MCF 10A (cell line): ENCODE data around the gene MTARC2. TPM values are rescaled to one million over a fixed set of nuclear protein-coding genes. Genes with fewer than 3 reads are reported as not detected.

ENCODE experiments used
- BruUV-seq: library from RNA; stranded (reverse); fragments of 400-500 nt; replicated peaks from 2 replicates; lab custom pipeline; 2021; lab: Mats Ljungman, UMichigan
- CTCF ChIA-PET: fragments of 300-600 bp; sonication (Branson Sonifier 250); formaldehyde crosslinking; extraction: SDS; loops from one replicate; lab custom pipeline; 2021; ENCODE audit warnings: antibody characterized with exemption, inconsistent platforms; lab: Yijun Ruan, JAX
- POLR2A ChIA-PET: fragments of 300-600, 350-650 bp; sonication (Branson Sonifier 250); formaldehyde crosslinking; extraction: SDS; loops from one replicate; lab custom pipeline; 2020; ENCODE audit warnings: antibody characterized with exemption, inconsistent platforms; lab: Yijun Ruan, JAX
- DNase-seq: peaks from one replicate; pipeline ENCODE4 v3.0.0-alpha.2; 2018; ENCODE audit not compliant: unreplicated experiment
- H3K27ac Mint-ChIP-seq: one replicate; pipeline ENCODE4 v1.8.0; 2022; ENCODE audit warnings: mild to moderate bottlenecking, low read depth, mixed read lengths; ENCODE audit not compliant: unreplicated experiment
- H3K27me3 Mint-ChIP-seq: one replicate; pipeline ENCODE4 v1.8.0; 2022; ENCODE audit warnings: mixed read lengths; ENCODE audit not compliant: insufficient read depth, unreplicated experiment
- H3K36me3 Mint-ChIP-seq: one replicate; pipeline ENCODE4 v1.8.0; 2022; ENCODE audit warnings: mild to moderate bottlenecking, moderate library complexity, mixed read lengths; ENCODE audit not compliant: insufficient read depth, unreplicated experiment
- H3K4me1 Mint-ChIP-seq: one replicate; pipeline ENCODE4 v1.8.0; 2022; ENCODE audit warnings: mixed read lengths; ENCODE audit not compliant: insufficient read depth, unreplicated experiment
- H3K4me3 Mint-ChIP-seq: one replicate; pipeline ENCODE4 v1.8.0; 2022; ENCODE audit warnings: mild to moderate bottlenecking, moderate library complexity, mixed read lengths; ENCODE audit not compliant: unreplicated experiment
- H3K9me3 Mint-ChIP-seq: one replicate; pipeline ENCODE4 v1.8.0; 2022; ENCODE audit warnings: mixed read lengths; ENCODE audit not compliant: unreplicated experiment
- intact Hi-C: fragments of 100-400 bp; cut with micrococcal nuclease; formaldehyde crosslinking; loops from 2 replicates; pipeline ENCODE4 v1.14.1; 2022
- total RNA-seq: library from RNA; stranded (reverse); gene quantifications from 2 replicates; pipeline ENCODE4 v1.2.3, GENCODE V29; 2022
- TF ChIP-seq, protein P1 (sequence below): fragments of 200-600 bp; IDR thresholded peaks from one replicate; pipeline ENCODE4 v1.8.0; 2022; ENCODE audit warnings: antibody characterized with exemption, mild to moderate bottlenecking; ENCODE audit not compliant: unreplicated experiment

The MTARC2 gene
- total RNA-seq, 1 experiment from 2014 or later, result 5.2 TPM

DNA sequence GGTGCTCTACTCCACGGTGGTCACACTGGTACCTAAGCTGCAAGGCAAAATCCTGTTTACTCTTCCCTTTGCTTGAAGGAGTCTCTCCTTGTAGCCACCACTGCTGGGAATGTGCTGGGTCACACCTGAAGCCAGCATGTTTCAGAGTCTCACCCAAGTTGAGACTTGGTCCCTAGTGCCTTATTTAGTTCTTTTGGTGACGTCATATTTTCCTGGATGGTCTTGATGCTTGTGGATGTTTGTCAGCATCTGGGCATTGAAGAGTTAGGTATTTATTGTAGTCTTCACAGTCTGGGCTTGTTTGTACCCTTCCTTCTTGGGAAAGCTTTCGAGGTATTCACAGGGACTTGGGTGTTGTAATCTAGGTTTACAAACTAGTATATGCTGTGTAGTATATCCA lies 5.6 kb upstream of the MTARC2 start:
- TF ChIP-seq, protein P1, sequence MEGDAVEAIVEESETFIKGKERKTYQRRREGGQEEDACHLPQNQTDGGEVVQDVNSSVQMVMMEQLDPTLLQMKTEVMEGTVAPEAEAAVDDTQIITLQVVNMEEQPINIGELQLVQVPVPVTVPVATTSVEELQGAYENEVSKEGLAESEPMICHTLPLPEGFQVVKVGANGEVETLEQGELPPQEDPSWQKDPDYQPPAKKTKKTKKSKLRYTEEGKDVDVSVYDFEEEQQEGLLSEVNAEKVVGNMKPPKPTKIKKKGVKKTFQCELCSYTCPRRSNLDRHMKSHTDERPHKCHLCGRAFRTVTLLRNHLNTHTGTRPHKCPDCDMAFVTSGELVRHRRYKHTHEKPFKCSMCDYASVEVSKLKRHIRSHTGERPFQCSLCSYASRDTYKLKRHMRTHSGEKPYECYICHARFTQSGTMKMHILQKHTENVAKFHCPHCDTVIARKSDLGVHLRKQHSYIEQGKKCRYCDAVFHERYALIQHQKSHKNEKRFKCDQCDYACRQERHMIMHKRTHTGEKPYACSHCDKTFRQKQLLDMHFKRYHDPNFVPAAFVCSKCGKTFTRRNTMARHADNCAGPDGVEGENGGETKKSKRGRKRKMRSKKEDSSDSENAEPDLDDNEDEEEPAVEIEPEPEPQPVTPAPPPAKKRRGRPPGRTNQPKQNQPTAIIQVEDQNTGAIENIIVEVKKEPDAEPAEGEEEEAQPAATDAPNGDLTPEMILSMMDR, result no peak
- ChIA-PET POLR2A (interaction anchor here (1.6 kb wide), 1 partner anchor 9 kb away, joined by 6 read pairs; no protein-coding TSS in a partner anchor), CTCF (interaction anchor here (1.2 to 3.6 kb wide), 5 partner anchors 9 to 447 kb away, joined by 4 to 20 read pairs (median 4); no protein-coding TSS in a partner anchor)
- Mint-ChIP-seq H3K4me1 (no peaks in the 10 kb centered on the region), H3K27me3 (no peaks in the 10 kb centered on the region), H3K4me3 (no peak overlapping the region), H3K9me3 (no peaks in the 10 kb centered on the region), H3K27ac (no peak overlapping the region), H3K36me3 (no peaks in the 10 kb centered on the region)
- intact Hi-C loops, result no loop called here
- DNase-seq, result no peak
- no TSS peak for BruUV-seq

DNA sequence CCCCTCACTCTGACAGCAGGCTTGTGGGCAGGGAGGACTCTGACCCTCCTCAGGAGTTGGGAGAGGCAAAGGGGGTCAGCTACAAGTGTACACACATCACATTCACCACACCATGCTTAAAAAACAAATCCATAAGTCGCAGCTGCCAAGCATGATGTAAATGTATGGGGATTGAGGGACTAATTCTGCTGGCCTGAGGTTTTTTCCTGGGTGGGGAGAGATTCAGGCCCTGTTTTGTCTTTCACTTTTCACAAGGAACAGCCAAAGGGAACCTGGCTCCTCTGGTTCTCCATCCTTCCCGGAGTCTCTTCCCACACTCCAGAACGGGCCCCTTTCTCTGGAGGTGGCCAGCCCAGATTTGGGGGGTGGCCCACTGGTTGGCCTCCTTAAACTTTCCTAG lies 1.3 kb upstream of the MTARC2 start:
- TF ChIP-seq, protein P1, result no peak
- Mint-ChIP-seq H3K27ac (no peak overlapping the region), H3K4me3 (no peak overlapping the region), H3K9me3 (no peaks in the 10 kb centered on the region), H3K4me1 (no peaks in the 10 kb centered on the region), H3K27me3 (no peaks in the 10 kb centered on the region), H3K36me3 (no peaks in the 10 kb centered on the region)
- POLR2A ChIA-PET, result interaction anchor here (1.3 to 2.6 kb wide), 5 partner anchors 9 to 657 kb away, joined by 3 to 29 read pairs (median 8); partner anchors contain the start of genes BPNT1 and RAB3GAP2
- BruUV-seq, result no TSS peak
- no peak for DNase-seq
- CTCF ChIA-PET, result interaction anchor here (0.7 to 7.0 kb wide), 12 partner anchors 9 to 528 kb away, joined by 3 to 87 read pairs (median 3); no protein-coding TSS in a partner anchor
- intact Hi-C loops, result no loop called here

DNA sequence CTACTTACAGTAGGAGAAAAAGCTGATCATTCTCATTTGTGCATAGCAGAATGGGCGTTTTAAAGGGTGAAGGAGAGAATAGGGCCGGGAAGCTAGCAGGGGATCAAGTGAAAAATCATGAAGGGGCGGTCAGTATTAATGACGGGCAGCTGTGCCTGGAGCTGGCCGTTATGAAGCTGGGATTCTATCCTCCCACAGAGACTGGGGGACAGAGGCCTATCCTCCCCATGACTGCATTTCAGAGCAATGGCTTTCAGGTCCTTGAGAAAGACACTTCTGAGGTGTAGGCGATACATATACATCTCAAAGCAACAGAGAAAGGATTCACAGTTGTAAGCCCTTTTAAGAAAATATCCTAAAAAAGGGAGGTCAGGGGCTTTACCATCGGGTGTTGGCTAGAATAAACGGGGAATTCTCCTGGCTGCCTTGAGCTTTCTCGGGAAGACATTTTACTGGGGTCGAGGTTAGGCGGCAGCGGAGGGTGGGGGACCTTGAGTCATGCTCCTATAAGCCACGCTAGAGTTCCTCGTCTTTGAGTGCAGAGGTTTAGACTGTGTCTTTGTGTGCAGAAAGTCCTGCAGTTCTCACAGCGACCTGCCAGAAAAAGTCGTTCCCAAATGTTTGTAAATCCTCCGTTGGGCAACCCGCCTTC lies 559 bp upstream of the MTARC2 start:
- H3K4me3 Mint-ChIP-seq, result peak overlapping the region; percentile 71
- TF ChIP-seq, protein P1, result no peak
- no peaks in the 10 kb centered on the region for H3K4me1 Mint-ChIP-seq
- no peaks in the 10 kb centered on the region for H3K9me3 Mint-ChIP-seq
- no peaks in the 10 kb centered on the region for H3K27me3 Mint-ChIP-seq
- ChIA-PET CTCF (interaction anchor here (0.5 to 7.0 kb wide), 18 partner anchors 9 to 557 kb away, joined by 3 to 87 read pairs (median 4); no protein-coding TSS in a partner anchor), POLR2A (interaction anchor here (0.9 to 2.6 kb wide), 9 partner anchors 10 to 658 kb away, joined by 3 to 29 read pairs (median 3); partner anchors contain the start of genes BPNT1 and RAB3GAP2)
- H3K36me3 Mint-ChIP-seq, result no peaks in the 10 kb centered on the region
- intact Hi-C loops, result no loop called here
- H3K27ac Mint-ChIP-seq, result no peak overlapping the region
- no peak for DNase-seq
- no TSS peak for BruUV-seq

DNA sequence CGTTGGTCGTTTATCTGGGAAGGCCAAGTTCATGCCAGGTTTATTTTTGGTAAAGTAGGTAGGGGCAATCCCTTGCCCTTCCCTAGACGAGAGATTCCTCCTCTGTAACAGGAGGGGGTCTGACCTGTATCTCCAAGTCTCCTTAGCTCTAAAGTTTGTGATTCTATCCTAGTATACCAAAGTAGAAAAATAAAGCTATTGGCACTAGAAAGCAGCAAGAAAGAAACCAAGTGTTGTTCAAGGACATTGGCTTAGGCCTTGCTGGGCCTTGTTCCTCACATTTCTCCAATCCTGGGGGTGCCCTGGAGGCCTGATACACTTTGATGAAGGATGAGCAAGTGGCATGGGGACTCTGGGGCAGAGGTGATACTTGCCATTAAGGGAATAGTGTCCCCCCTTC lies 814 bp downstream of the MTARC2 start:
- Mint-ChIP-seq H3K27ac (no peak overlapping the region), H3K4me1 (no peaks in the 10 kb centered on the region), H3K27me3 (no peaks in the 10 kb centered on the region), H3K9me3 (no peaks in the 10 kb centered on the region), H3K36me3 (no peaks in the 10 kb centered on the region), H3K4me3 (peak overlapping the region; percentile 71)
- intact Hi-C loops, result no loop called here
- TSS peak; percentile 35 for BruUV-seq
- CTCF ChIA-PET, result interaction anchor here (0.5 to 7.0 kb wide), 13 partner anchors 10 to 1718 kb away, joined by 3 to 87 read pairs (median 5); no protein-coding TSS in a partner anchor
- POLR2A ChIA-PET, result interaction anchor here (0.6 to 2.4 kb wide), 10 partner anchors 8 to 516 kb away, joined by 3 to 29 read pairs (median 4); no protein-coding TSS in a partner anchor
- DNase-seq, result no peak
- TF ChIP-seq, protein P1, result no peak
